GM23338 (cell line): ENCODE measurements around the gene GRIN2C. TPM values are rescaled to one million over a fixed set of nuclear protein-coding genes. Genes with fewer than 3 reads are reported as not detected.

ENCODE experiments used
- ATAC-seq: fragments of 200-7000 bp; cut with Tn5 transposase; 3 replicates; pipeline ENCODE4 v1.9.1; 2020
- DNase-seq: peaks from one replicate; pipeline ENCODE4 v3.0.0-alpha.2; 2015; ENCODE audit warnings: low spot score
- H2AFZ ChIP-seq: fragments of 200-600 bp; sonication (generic); 2 replicates; pipeline ENCODE4 v1.8.0; 2016; ENCODE audit warnings: antibody characterized with exemption, mild to moderate bottlenecking, moderate library complexity
- H3F3A ChIP-seq: fragments of 200-600 bp; sonication (generic); replicated peaks from 2 replicates; pipeline ENCODE4 v1.8.0; 2017; ENCODE audit warnings: antibody characterized with exemption, mixed run types, low read depth
- H3K27ac ChIP-seq: fragments of 200-600 bp; sonication (generic); 2 replicates; pipeline ENCODE4 v1.6.1; 2016; ENCODE audit warnings: low read depth
- H3K27me3 ChIP-seq: fragments of 200-600 bp; sonication (generic); 2 replicates; pipeline ENCODE4 v1.8.0; 2016; ENCODE audit warnings: mild to moderate bottlenecking, mixed run types, moderate library complexity; ENCODE audit not compliant: insufficient read depth
- H3K36me3 ChIP-seq: fragments of 200-600 bp; sonication (generic); 2 replicates; pipeline ENCODE4 v1.8.0; 2016; ENCODE audit warnings: mild to moderate bottlenecking; ENCODE audit not compliant: insufficient read depth
- H3K4me1 ChIP-seq: fragments of 200-600 bp; sonication (generic); 2 replicates; pipeline ENCODE4 v1.8.0; 2016; ENCODE audit warnings: mild to moderate bottlenecking, moderate library complexity; ENCODE audit not compliant: insufficient read depth
- H3K4me2 ChIP-seq: fragments of 200-600 bp; sonication (generic); 2 replicates; pipeline ENCODE4 v1.7.1; 2017; ENCODE audit warnings: mixed run types
- H3K4me3 ChIP-seq: fragments of 200-600 bp; sonication (generic); 2 replicates; pipeline ENCODE4 v1.6.1; 2016; ENCODE audit warnings: mixed run types
- H3K79me2 ChIP-seq: fragments of 200-600 bp; sonication (generic); replicated peaks from 2 replicates; pipeline ENCODE4 v1.8.0; 2017; ENCODE audit warnings: mild to moderate bottlenecking; ENCODE audit not compliant: insufficient read depth
- H3K9me2 ChIP-seq: fragments of 200-600 bp; sonication (generic); 2 replicates; pipeline ENCODE4 v1.8.0; 2017; ENCODE audit not compliant: insufficient read depth
- H4K20me1 ChIP-seq: fragments of 200-600 bp; sonication (generic); replicated peaks from 2 replicates; pipeline ENCODE4 v1.8.0; 2017; ENCODE audit warnings: mild to moderate bottlenecking; ENCODE audit not compliant: insufficient read depth
- H3K27ac Mint-ChIP-seq: 2 replicates; pipeline ENCODE4 v1.8.0; 2020; ENCODE audit warnings: inconsistent platforms, mild to moderate bottlenecking, moderate library complexity, mixed read lengths
- H3K27me3 Mint-ChIP-seq: 3 replicates; pipeline ENCODE4 v1.8.0; 2022; ENCODE audit warnings: low read depth, mild to moderate bottlenecking, moderate library complexity, mixed read lengths, inconsistent platforms; ENCODE audit not compliant: insufficient read depth, poor library complexity
- H3K36me3 Mint-ChIP-seq: 3 replicates; pipeline ENCODE4 v1.8.0; 2021; ENCODE audit warnings: low read depth, mild to moderate bottlenecking, inconsistent platforms, moderate library complexity, mixed read lengths
- H3K4me1 Mint-ChIP-seq: 3 replicates; pipeline ENCODE4 v1.8.0; 2020; ENCODE audit warnings: mild to moderate bottlenecking, inconsistent platforms, mixed read lengths
- H3K4me3 Mint-ChIP-seq: 3 replicates; pipeline ENCODE4 v1.8.0; 2021; ENCODE audit warnings: moderate library complexity, mild to moderate bottlenecking, inconsistent platforms, mixed read lengths
- H3K9me3 Mint-ChIP-seq: 3 replicates; pipeline ENCODE4 v1.8.0; 2020; ENCODE audit warnings: moderate library complexity, mild to moderate bottlenecking, inconsistent platforms, mixed read lengths
- CREB1 ChIP-seq: fragments of 250-450 bp; sonication (Bioruptor Pico); IDR thresholded peaks from 2 replicates; pipeline ENCODE4 v1.5.0; 2020; ENCODE audit warnings: low read depth, mild to moderate bottlenecking, moderate library complexity
- CTCF ChIP-seq, 2 experiments: fragments of 200-600 bp in 1 of 2; sonication (generic) in 1 of 2; conservative IDR thresholded peaks; 2 replicates each; pipeline versions ENCODE4 v1.5.1 to v1.6.1; 2016 to 2017; ENCODE audit warnings: antibody characterized with exemption in 2 of 2, low read depth in 2 of 2, mild to moderate bottlenecking in 2 of 2, moderate library complexity in 1 of 2
- ETS1 ChIP-seq: IDR thresholded peaks from 2 replicates; pipeline ENCODE4 v1.6.1; 2016; ENCODE audit warnings: antibody characterized with exemption
- EZH2 ChIP-seq: fragments of 200-600 bp; sonication (generic); IDR thresholded peaks from one replicate; pipeline ENCODE4 v1.8.0; 2017; ENCODE audit warnings: antibody characterized with exemption, mild to moderate bottlenecking, low read depth; ENCODE audit not compliant: unreplicated experiment
- EZH2phosphoT487 ChIP-seq: fragments of 200-600 bp; sonication (generic); IDR thresholded peaks from one replicate; pipeline ENCODE4 v1.8.1; 2018; ENCODE audit warnings: antibody characterized with exemption; ENCODE audit not compliant: unreplicated experiment
- JUNB ChIP-seq: IDR thresholded peaks from one replicate; pipeline ENCODE4 v1.6.1; 2016; ENCODE audit warnings: antibody characterized with exemption; ENCODE audit not compliant: unreplicated experiment
- NANOG ChIP-seq: IDR thresholded peaks from 2 replicates; pipeline ENCODE4 v1.6.1; 2016; ENCODE audit warnings: antibody characterized with exemption, borderline replicate concordance
- POLR2AphosphoS5 ChIP-seq: IDR thresholded peaks from 2 replicates; pipeline ENCODE4 v1.6.1; 2016; ENCODE audit warnings: antibody characterized with exemption, low read depth
- REST ChIP-seq: IDR thresholded peaks from one replicate; pipeline ENCODE4 v1.6.1; 2018; ENCODE audit warnings: antibody characterized with exemption; ENCODE audit not compliant: unreplicated experiment
- STAT1 ChIP-seq: IDR thresholded peaks from one replicate; pipeline ENCODE4 v1.6.1; 2016; ENCODE audit warnings: antibody characterized with exemption; ENCODE audit not compliant: unreplicated experiment
- ZNF114 ChIP-seq: fragments of 250-450 bp; sonication (Bioruptor Pico); IDR thresholded peaks from 2 replicates; pipeline ENCODE4 v1.5.0; 2020; ENCODE audit warnings: mild to moderate bottlenecking, moderate library complexity
- ZNF331 ChIP-seq: fragments of 250-450 bp; sonication (Bioruptor Pico); IDR thresholded peaks from 2 replicates; pipeline ENCODE4 v1.5.0; 2020; ENCODE audit warnings: low read depth, mild to moderate bottlenecking, moderate library complexity
- ZNF462 ChIP-seq: fragments of 250-450 bp; sonication (Bioruptor Pico); IDR thresholded peaks from 2 replicates; pipeline ENCODE4 v1.5.0; 2020; ENCODE audit warnings: mild to moderate bottlenecking, moderate library complexity
- polyA plus RNA-seq: library from polyadenylated mRNA; unstranded; fragments of >200 nt; fragmentation: Nextera tagmentation; extraction: Ambion mirVana; gene quantifications from 2 replicates; pipeline ENCODE4 v1.2.1, GENCODE V29; 2016
- total RNA-seq: library from RNA; depleted of rRNA; stranded (reverse); fragments of >200 nt; shearing (Covaris generic); gene quantifications from 2 replicates; pipeline ENCODE4 v1.2.3, GENCODE V29; 2014

GRIN2C gene
- total and polyA plus RNA-seq, 2 experiments from 2014 or later: 0.10 to 0.19 TPM

GRCh38 chr17:74907012-74907411, 47.3 kb upstream of the GRIN2C start:
- ATAC-seq: no peak
- no peak for TF ChIP-seq NANOG
- TF ChIP-seq ETS1: no peak
- TF ChIP-seq CTCF (conservative IDR thresholded peaks at IDR 0.05; ENCODE audit: low read depth in 2 of 2): no peak
- TF ChIP-seq EZH2: no peak
- no peak for TF ChIP-seq JUNB
- no peak for TF ChIP-seq STAT1
- no peak for TF ChIP-seq ZNF331 (CRISPR knock-in tag)
- TF ChIP-seq ZNF462 (CRISPR knock-in tag): no peak
- TF ChIP-seq REST: no peak
- no peak for TF ChIP-seq EZH2phosphoT487
- TF ChIP-seq POLR2AphosphoS5: no peak
- no peak for TF ChIP-seq ZNF114 (CRISPR knock-in tag)
- no peak for TF ChIP-seq CREB1 (CRISPR knock-in tag)
- Histone ChIP-seq H3K4me3 (no peak overlapping the region), H3K36me3 (no peaks in the 10 kb centered on the region), H3K4me1 (peaks cover 31% of the 10 kb centered on the region), H4K20me1 (no peaks in the 10 kb centered on the region), H3K27me3 (no peaks in the 10 kb centered on the region), H3F3A (0 out of 2 replicates have a peak, but pooled peaks cover 5% of the 10 kb centered on the region), H3K4me2 (no peak overlapping the region), H3K9me2 (no peaks in the 10 kb centered on the region), H2AFZ (no peak overlapping the region), H3K79me2 (no peaks in the 10 kb centered on the region), H3K27ac (no peak overlapping the region)
- Mint-ChIP-seq H3K27me3 (peaks cover 11% of the 10 kb centered on the region), H3K36me3 (peaks cover 3% of the 10 kb centered on the region; the same call in 1 of the 3 replicates), H3K27ac (no peak overlapping the region), H3K4me1 (peaks cover 40% of the 10 kb centered on the region), H3K4me3 (no peak overlapping the region), H3K9me3 (peaks cover 5% of the 10 kb centered on the region; the same call in 2 of the 3 replicates)
- DNase-seq: no peak
